IPS DF 6.9 (cell line): Measurements from ENCODE around the gene HTATSF1.

Experiments used
- DNase-seq: peaks from one replicate; pipeline ENCODE4 v3.0.0-alpha.2; 2013; ENCODE audit warnings: low read depth, low spot score
- H3K27ac ChIP-seq: one replicate; pipeline ENCODE4 v1.5.1; 2013; ENCODE audit warnings: low read length, control low read depth
- H3K27me3 ChIP-seq: 2 replicates; pipeline ENCODE4 v1.6.1; 2013; ENCODE audit warnings: mild to moderate bottlenecking, low read length; ENCODE audit not compliant: control insufficient read depth, insufficient read depth
- H3K36me3 ChIP-seq: 2 replicates; pipeline ENCODE4 v1.6.1; 2013; ENCODE audit warnings: low read length; ENCODE audit not compliant: control insufficient read depth, insufficient read depth
- H3K4me1 ChIP-seq: 2 replicates; pipeline ENCODE4 v1.6.1; 2013; ENCODE audit warnings: low read length; ENCODE audit not compliant: control insufficient read depth, insufficient read depth
- H3K4me3 ChIP-seq: 2 replicates; pipeline ENCODE4 v1.5.1; 2013; ENCODE audit warnings: mild to moderate bottlenecking, low read length
- H3K9me3 ChIP-seq: 2 replicates; pipeline ENCODE4 v1.6.1; 2013; ENCODE audit warnings: low read length, inconsistent platforms; ENCODE audit not compliant: control insufficient read depth, insufficient read depth
- WGBS: extraction: QIAGEN DNeasy Blood & Tissue Kit; methylation state at CpG from one replicate; pipeline ENCODE4 v1.1.7; 2013; ENCODE audit warnings: mixed read lengths, missing lambda C conversion rate; ENCODE audit not compliant: insufficient read length, insufficient coverage; 5-methylcytosine and 5-hydroxymethylcytosine counted together

Gene HTATSF1

GRCh38 chrX:136468391-136469103 is 28.8 kb upstream of the HTATSF1 start:
- Histone ChIP-seq H3K4me1 (no peaks in the 10 kb centered on the region), H3K4me3 (no peak overlapping the region), H3K27me3 (no peaks in the 10 kb centered on the region), H3K9me3 (no peaks in the 10 kb centered on the region), H3K27ac (no peak overlapping the region), H3K36me3 (no peaks in the 10 kb centered on the region)
- DNase-seq = no peak
- WGBS = no CpG with 5 or more reads among the region's 2 CpGs

DNA sequence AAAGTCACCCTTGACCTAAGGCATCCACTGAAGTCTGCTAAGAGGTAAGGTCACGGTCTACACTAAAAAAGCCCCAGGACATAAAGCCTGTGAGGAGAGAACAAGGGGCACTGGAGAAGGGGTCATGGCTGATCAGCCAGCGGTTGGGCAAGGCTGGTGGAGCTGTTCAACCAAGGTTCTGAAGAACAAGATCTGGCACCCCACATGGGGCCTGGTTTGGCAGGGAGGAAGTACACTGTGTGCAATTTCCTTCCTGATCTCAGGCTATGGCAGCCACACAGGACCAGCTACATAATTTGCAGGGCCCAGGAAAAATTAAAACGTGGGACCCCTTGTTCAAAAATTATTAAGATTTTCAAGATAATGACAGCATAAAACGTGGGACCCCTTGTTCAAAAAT is 23.7 kb upstream of the HTATSF1 start:
- H3K9me3 ChIP-seq = no peaks in the 10 kb centered on the region
- no peak for DNase-seq
- no CpG with 5 or more reads among the region's 4 CpGs for WGBS
- no peaks in the 10 kb centered on the region for H3K36me3 ChIP-seq
- no peak overlapping the region for H3K4me3 ChIP-seq
- H3K27ac ChIP-seq = no peak overlapping the region
- no peaks in the 10 kb centered on the region for H3K27me3 ChIP-seq
- H3K4me1 ChIP-seq = no peaks in the 10 kb centered on the region

DNA sequence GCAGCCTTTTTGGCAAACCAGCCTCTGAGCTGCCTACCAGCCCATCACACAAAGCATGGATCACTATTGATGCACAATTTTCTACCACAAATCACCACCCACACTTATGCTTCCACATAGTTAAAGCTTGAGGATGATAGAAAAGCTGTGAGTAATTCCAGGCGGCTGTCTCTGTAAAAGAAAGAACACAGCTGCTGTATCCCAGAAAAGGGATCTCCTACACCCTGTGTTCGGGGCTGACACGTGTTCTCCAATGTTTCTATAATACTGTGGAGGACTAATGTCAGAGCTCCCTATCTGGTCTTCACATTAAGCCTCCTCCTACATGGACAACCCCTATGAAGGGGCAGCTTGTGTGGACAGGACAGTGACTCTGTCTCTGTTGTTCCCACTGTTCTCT is 22.2 kb upstream of the HTATSF1 start:
- no peaks in the 10 kb centered on the region for H3K27me3 ChIP-seq
- H3K27ac ChIP-seq = no peak overlapping the region
- no CpG with 5 or more reads among the region's 3 CpGs for WGBS
- H3K4me3 ChIP-seq = no peak overlapping the region
- DNase-seq = no peak
- no peaks in the 10 kb centered on the region for H3K4me1 ChIP-seq
- H3K9me3 ChIP-seq = no peaks in the 10 kb centered on the region
- no peaks in the 10 kb centered on the region for H3K36me3 ChIP-seq

DNA sequence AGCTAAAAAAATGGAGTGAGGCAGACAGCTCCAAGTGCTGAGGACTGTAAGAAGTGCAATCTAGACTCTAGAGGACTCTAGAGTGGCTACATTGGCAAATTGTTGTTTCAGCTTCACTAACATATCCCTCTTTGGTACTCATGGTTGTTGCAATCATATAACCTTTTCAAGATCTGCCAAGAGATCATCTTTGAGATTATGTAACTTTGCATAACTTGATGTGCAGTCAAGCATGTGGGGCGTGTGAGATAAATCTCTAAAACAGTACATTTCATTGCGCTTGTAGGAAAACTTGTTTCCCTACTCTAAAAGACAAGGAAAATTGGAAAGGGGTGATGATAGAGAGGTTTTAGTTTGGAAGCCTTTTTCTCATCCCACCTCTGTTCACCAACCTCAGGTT is 20.9 kb upstream of the HTATSF1 start:
- no CpG with 5 or more reads among the region's 2 CpGs for WGBS
- Histone ChIP-seq H3K27me3 (no peaks in the 10 kb centered on the region), H3K36me3 (no peaks in the 10 kb centered on the region), H3K4me1 (no peaks in the 10 kb centered on the region), H3K27ac (no peak overlapping the region), H3K4me3 (no peak overlapping the region), H3K9me3 (no peaks in the 10 kb centered on the region)
- DNase-seq = no peak

- H3K36me3 ChIP-seq = no peaks in the 10 kb centered on the region
- no peak overlapping the region for H3K27ac ChIP-seq
- no peak overlapping the region for H3K4me3 ChIP-seq
- H3K4me1 ChIP-seq = no peaks in the 10 kb centered on the region
- peak; percentile 11 for DNase-seq
- WGBS = no CpG with 5 or more reads among the region's 2 CpGs
- no peaks in the 10 kb centered on the region for H3K9me3 ChIP-seq
- no peaks in the 10 kb centered on the region for H3K27me3 ChIP-seq
These were observed 20.4 kb upstream of the HTATSF1 start for GRCh38 chrX:136477026-136477425.

DNA sequence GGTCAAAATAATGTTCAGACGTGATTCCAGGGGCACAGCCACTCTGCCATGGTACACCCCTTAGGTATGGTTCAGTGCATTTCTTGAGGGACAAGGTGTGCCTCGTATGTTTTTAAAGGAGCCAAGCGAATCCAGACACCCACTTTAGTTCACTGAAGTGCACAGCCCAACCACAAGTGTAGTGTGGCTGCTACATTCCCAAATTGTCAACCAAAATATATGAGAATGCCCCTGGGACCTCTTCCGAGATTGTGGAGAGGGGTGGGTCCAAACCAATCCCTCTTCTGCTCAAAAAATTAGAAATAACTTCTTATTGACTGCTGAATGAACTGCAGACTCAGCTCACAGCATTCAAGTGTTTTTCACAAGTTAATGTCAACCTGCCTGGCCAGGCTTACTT is 17.0 kb upstream of the HTATSF1 start:
- H3K4me1 ChIP-seq = no peaks in the 10 kb centered on the region
- H3K4me3 ChIP-seq = no peak overlapping the region
- H3K27ac ChIP-seq = no peak overlapping the region
- no peaks in the 10 kb centered on the region for H3K9me3 ChIP-seq
- no peaks in the 10 kb centered on the region for H3K36me3 ChIP-seq
- DNase-seq = no peak
- whole genome bisulfite sequencing = no CpG with 5 or more reads among the region's 4 CpGs
- no peaks in the 10 kb centered on the region for H3K27me3 ChIP-seq

DNA sequence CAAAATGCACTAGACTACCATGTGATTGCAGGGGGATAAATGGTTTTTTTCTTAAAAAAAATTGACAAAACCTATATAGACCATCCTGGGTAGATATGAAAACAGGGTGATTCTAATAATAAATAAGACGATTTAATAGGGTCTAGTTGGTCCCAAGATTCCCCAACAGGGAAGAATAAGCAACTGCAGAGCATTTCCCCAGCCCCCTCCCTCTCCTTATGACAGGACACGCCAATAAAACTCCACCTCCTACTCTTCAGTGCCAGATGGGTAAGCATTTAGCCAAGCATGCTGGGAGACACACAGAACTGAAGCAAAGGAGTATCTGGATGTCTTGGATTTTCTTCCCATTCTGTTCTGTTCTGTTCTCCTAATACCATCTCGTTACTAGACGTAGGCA is 9.7 kb upstream of the HTATSF1 start, which contains the start of gene BRS3:
BRS3 (plus strand) TSS at position 301 of the 400 bp plus-strand sequence. CDS start 168 bp downstream, outside the sequence.
- no CpG with 5 or more reads among the region's 4 CpGs for WGBS
- no peak within 1 kb of the TSS for H3K27ac ChIP-seq
- no peaks in the 10 kb centered on the region for H3K36me3 ChIP-seq
- H3K4me3 ChIP-seq = no peak within 1 kb of the TSS
- no peaks in the 10 kb centered on the region for H3K27me3 ChIP-seq
- no peaks in the 10 kb centered on the region for H3K4me1 ChIP-seq
- no peaks in the 10 kb centered on the region for H3K9me3 ChIP-seq
- DNase-seq = no peak

GRCh38 chrX:136488706-136489105 is 8.7 kb upstream of the HTATSF1 start:
- H3K27ac ChIP-seq = no peak overlapping the region
- 100% methylated on average over 1 of the region's 5 CpGs for WGBS
- no peaks in the 10 kb centered on the region for H3K36me3 ChIP-seq
- H3K4me3 ChIP-seq = no peak overlapping the region
- no peaks in the 10 kb centered on the region for H3K27me3 ChIP-seq
- H3K4me1 ChIP-seq = no peaks in the 10 kb centered on the region
- no peaks in the 10 kb centered on the region for H3K9me3 ChIP-seq
- DNase-seq = no peak

DNA sequence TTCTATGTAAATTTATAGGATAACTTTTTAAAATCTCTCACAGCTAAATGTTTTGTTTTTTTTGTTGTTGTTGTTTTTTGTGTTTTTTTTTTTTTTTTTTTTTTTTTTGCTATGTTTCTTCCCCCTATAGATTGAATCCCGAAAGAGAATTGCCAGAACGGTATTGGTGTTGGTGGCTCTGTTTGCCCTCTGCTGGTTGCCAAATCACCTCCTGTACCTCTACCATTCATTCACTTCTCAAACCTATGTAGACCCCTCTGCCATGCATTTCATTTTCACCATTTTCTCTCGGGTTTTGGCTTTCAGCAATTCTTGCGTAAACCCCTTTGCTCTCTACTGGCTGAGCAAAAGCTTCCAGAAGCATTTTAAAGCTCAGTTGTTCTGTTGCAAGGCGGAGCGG is 5.6 kb upstream of the HTATSF1 start:
- no CpG with 5 or more reads among the region's 6 CpGs for WGBS
- no peak for DNase-seq
- Histone ChIP-seq H3K36me3 (no peaks in the 10 kb centered on the region), H3K9me3 (no peaks in the 10 kb centered on the region), H3K4me3 (no peak overlapping the region), H3K27me3 (no peaks in the 10 kb centered on the region), H3K4me1 (no peaks in the 10 kb centered on the region), H3K27ac (no peak overlapping the region)

- no peaks in the 10 kb centered on the region for H3K27me3 ChIP-seq
- no peaks in the 10 kb centered on the region; the same call in 1 of the 2 replicates for H3K9me3 ChIP-seq
- no peak overlapping the region for H3K27ac ChIP-seq
- H3K4me3 ChIP-seq = no peak overlapping the region
- no peak for DNase-seq
- H3K4me1 ChIP-seq = no peaks in the 10 kb centered on the region
- no peaks in the 10 kb centered on the region for H3K36me3 ChIP-seq
- no CpG with 5 or more reads among the region's 1 CpG for WGBS
These were observed 4.4 kb upstream of the HTATSF1 start for GRCh38 chrX:136493011-136493410.

- Histone ChIP-seq H3K27ac (no peak overlapping the region), H3K4me1 (no peaks in the 10 kb centered on the region), H3K27me3 (no peaks in the 10 kb centered on the region), H3K36me3 (no peaks in the 10 kb centered on the region), H3K9me3 (no peaks in the 10 kb centered on the region; the same call in 1 of the 2 replicates), H3K4me3 (no peak overlapping the region)
- DNase-seq = no peak
- no CpG with 5 or more reads among the region's 4 CpGs for WGBS
These were observed 2.3 kb upstream of the HTATSF1 start for GRCh38 chrX:136495043-136495442.
